Keratinocyte (primary cell): Measurements from ENCODE around the gene PTPRR. TPM values are rescaled to one million over a fixed set of nuclear protein-coding genes. Genes with fewer than 3 reads are reported as not detected.

Experiments used
- DNase-seq: peaks from one replicate; pipeline ENCODE4 v3.0.0-alpha.2; 2011; ENCODE audit warnings: low read depth, missing footprints, low spot score
- FAIRE-seq: peaks from 2 replicates; lab custom pipeline; 2011; peaks lifted over from hg19 to GRCh38; lab: Jason Lieb, UNC
- H2AFZ ChIP-seq: 2 replicates; pipeline ENCODE4 v1.6.0; 2012; ENCODE audit warnings: low read length, control low read depth, inconsistent platforms; ENCODE audit not compliant: control insufficient read depth
- H3K27ac ChIP-seq: 2 replicates; pipeline ENCODE4 v1.5.1; 2011; ENCODE audit warnings: low read length; ENCODE audit not compliant: control insufficient read depth, insufficient read depth
- H3K27me3 ChIP-seq: 3 replicates; pipeline ENCODE4 v1.6.0; 2011; ENCODE audit warnings: low read length; ENCODE audit not compliant: control insufficient read depth, insufficient read depth; ENCODE audit errors: extremely low read depth
- H3K36me3 ChIP-seq, 2 experiments: 2 replicates in 1 of 2; 3 replicates in 1 of 2; pipeline ENCODE4 v1.5.1; 2011; ENCODE audit warnings: low read length in 2 of 2, mild to moderate bottlenecking in 1 of 2; ENCODE audit not compliant: control insufficient read depth in 2 of 2, insufficient read depth in 2 of 2; ENCODE audit errors: extremely low read depth in 1 of 2
- H3K4me1 ChIP-seq: 3 replicates; pipeline ENCODE4 v1.5.1; 2011; ENCODE audit warnings: low read length; ENCODE audit not compliant: control insufficient read depth, insufficient read depth; ENCODE audit errors: extremely low read depth
- H3K4me2 ChIP-seq: 3 replicates; pipeline ENCODE4 v1.6.0; 2011; ENCODE audit warnings: low read depth, low read length; ENCODE audit not compliant: control insufficient read depth, insufficient read depth; ENCODE audit errors: extremely low read depth
- H3K4me3 ChIP-seq, 3 experiments: fragments of 200-600 bp in 1 of 3; sonication (generic) in 1 of 3; 2 replicates in 2 of 3; 3 replicates in 1 of 3; pipeline ENCODE4 v1.5.1; 2011 to 2016; ENCODE audit warnings: low read length in 3 of 3, mild to moderate bottlenecking in 3 of 3, control low read depth in 2 of 3, inconsistent platforms in 1 of 3, low read depth in 1 of 3, mixed read lengths in 1 of 3, mixed run types in 1 of 3, moderate library complexity in 1 of 3; ENCODE audit not compliant: control insufficient read depth in 2 of 3, insufficient read depth in 2 of 3; ENCODE audit errors: extremely low read depth in 1 of 3
- H3K79me2 ChIP-seq: 2 replicates; pipeline ENCODE4 v1.6.0; 2012; ENCODE audit warnings: low read length; ENCODE audit not compliant: control insufficient read depth, insufficient read depth
- H3K9ac ChIP-seq: 3 replicates; pipeline ENCODE4 v1.6.0; 2011; ENCODE audit warnings: low read length; ENCODE audit not compliant: control insufficient read depth, insufficient read depth; ENCODE audit errors: extremely low read depth
- H3K9me1 ChIP-seq: 3 replicates; pipeline ENCODE4 v1.6.0; 2011; ENCODE audit warnings: low read length; ENCODE audit not compliant: control insufficient read depth, insufficient read depth; ENCODE audit errors: extremely low read depth
- H3K9me3 ChIP-seq: 2 replicates; pipeline ENCODE4 v1.5.1; 2012; ENCODE audit warnings: low read depth, low read length; ENCODE audit not compliant: control insufficient read depth
- H4K20me1 ChIP-seq: 3 replicates; pipeline ENCODE4 v1.6.0; 2011; ENCODE audit warnings: low read length; ENCODE audit not compliant: control insufficient read depth, insufficient read depth; ENCODE audit errors: extremely low read depth
- CTCF ChIP-seq, 3 experiments: IDR thresholded peaks in 1 of 3; conservative IDR thresholded peaks in 1 of 3; optimal IDR thresholded peaks in 1 of 3; 2 replicates in 2 of 3; 3 replicates in 1 of 3; pipeline versions ENCODE3 to v1.5.1; 2011; ENCODE audit warnings: low read length in 3 of 3, mild to moderate bottlenecking in 3 of 3, moderate library complexity in 2 of 3, control low read depth in 1 of 3, inconsistent platforms in 1 of 3; ENCODE audit not compliant: insufficient read depth in 2 of 3; ENCODE audit errors: extremely low read depth in 1 of 3
- EZH2 ChIP-seq: IDR thresholded peaks from one replicate; pipeline ENCODE4 v1.6.1; 2012; ENCODE audit warnings: inconsistent platforms, mild to moderate bottlenecking, low read length, moderate library complexity
- dilution Hi-C: fragments of 300-500 bp; cut with MboI; formaldehyde crosslinking; loops from one replicate; pipeline ENCODE4 v1.7.0; 2020; ENCODE audit warnings: low sequenced_read_pairs; ENCODE audit not compliant: extremely low pct_ligation_motif_present
- polyA plus RNA-seq, 5 experiments: library from polyadenylated mRNA; depleted of rRNA in 3 of 5; stranded (reverse) in 3 of 5; stranded (forward) in 1 of 5; unstranded in 1 of 5; fragments of >200 nt; gene quantifications; 1 replicate in 1 of 5; 2 replicates in 3 of 5; 3 replicates in 1 of 5; pipeline versions ENCODE4 v1.2.1 to v1.2.3, GENCODE V29; 2011 to 2012; ENCODE audit warnings: missing spikeins in 2 of 5, low read depth in 1 of 5, low replicate concordance in 1 of 5

The PTPRR gene
- polyA plus RNA-seq, 1 donor (not counting 4 experiments of a cell fraction or from before 2014, with no cell fraction given), result 3.1 TPM

- no peak overlapping the region for H3K9ac ChIP-seq
Measured at GRCh38 chr12:70908978-70909377, 11.6 kb downstream of the PTPRR start.

GRCh38 chr12:70907412-70907811, 13.1 kb downstream of the PTPRR start:
- no peak for TF ChIP-seq EZH2
- Histone ChIP-seq H3K4me3 (no peak overlapping the region), H3K27me3 (no peaks in the 10 kb centered on the region), H3K4me2 (no peak overlapping the region), H3K79me2 (no peaks in the 10 kb centered on the region), H3K9ac (no peak overlapping the region), H3K36me3 (no peaks in the 10 kb centered on the region), H4K20me1 (no peaks in the 10 kb centered on the region), H2AFZ (no peak overlapping the region), H3K4me1 (no peaks in the 10 kb centered on the region), H3K9me3 (no peaks in the 10 kb centered on the region), H3K27ac (no peak overlapping the region), H3K9me1 (no peaks in the 10 kb centered on the region)
- dilution Hi-C loops, result no loop called here
- DNase-seq (no peak), FAIRE-seq (no peak)

More at GRCh38 chr12:70908978-70909377, 11.6 kb downstream of the PTPRR start:
- dilution Hi-C loops, result no loop called here
- H3K9me3 ChIP-seq, result no peaks in the 10 kb centered on the region
- no peaks in the 10 kb centered on the region for H3K36me3 ChIP-seq
- no peaks in the 10 kb centered on the region for H4K20me1 ChIP-seq
- H3K4me1 ChIP-seq, result no peaks in the 10 kb centered on the region
- H3K9me1 ChIP-seq, result no peaks in the 10 kb centered on the region
- no peak for TF ChIP-seq CTCF (optimal IDR thresholded peaks at IDR 0.05 in 1 of 3, IDR thresholded peaks at IDR 0.05 in 1 of 3, conservative IDR thresholded peaks at IDR 0.05 in 1 of 3; ENCODE audit: extremely low read depth in 1 of 3, insufficient read depth in 2 of 3, low read length in 3 of 3)
- no peak for TF ChIP-seq EZH2
- no peak overlapping the region for H2AFZ ChIP-seq
- H3K4me3 ChIP-seq, result no peak overlapping the region
- H3K27me3 ChIP-seq, result no peaks in the 10 kb centered on the region
- FAIRE-seq (no peak), DNase-seq (no peak)
- no peak overlapping the region for H3K4me2 ChIP-seq
- no peak overlapping the region for H3K27ac ChIP-seq
- no peaks in the 10 kb centered on the region for H3K79me2 ChIP-seq

- TF ChIP-seq CTCF (optimal IDR thresholded peaks at IDR 0.05 in 1 of 3, IDR thresholded peaks at IDR 0.05 in 1 of 3, conservative IDR thresholded peaks at IDR 0.05 in 1 of 3; ENCODE audit: extremely low read depth in 1 of 3, insufficient read depth in 2 of 3, low read length in 3 of 3) (no peak), EZH2 (no peak)
- Histone ChIP-seq H3K4me2 (no peak overlapping the region), H3K36me3 (no peaks in the 10 kb centered on the region), H3K9me3 (no peaks in the 10 kb centered on the region), H3K4me1 (no peaks in the 10 kb centered on the region), H3K27me3 (no peaks in the 10 kb centered on the region), H3K4me3 (no peak overlapping the region), H3K27ac (no peak overlapping the region), H3K79me2 (no peaks in the 10 kb centered on the region), H2AFZ (no peak overlapping the region), H3K9me1 (no peaks in the 10 kb centered on the region), H3K9ac (no peak overlapping the region), H4K20me1 (no peaks in the 10 kb centered on the region)
- dilution Hi-C loops, result no loop called here
- no peak for DNase-seq
- FAIRE-seq, result no peak
Measured at GRCh38 chr12:70895956-70896355, 24.6 kb downstream of the PTPRR start.
